Lower leg skin (tissue), 3 donors: ENCODE results near the gene STAU1.

ENCODE experiments used
- POLR2A ChIP-seq, 2 donors: fragments of 450-650 bp; IDR thresholded peaks; one replicate each; pipeline ENCODE4 v1.6.1; 2016 to 2017; ENCODE audit warnings: antibody characterized with exemption in 2 of 2, mild to moderate bottlenecking in 1 of 2, moderate library complexity in 1 of 2
- TF ChIP-seq, protein P1 (sequence below), 3 donors: fragments of 450-650 bp; IDR thresholded peaks; one replicate each; pipeline ENCODE4 v1.5.1; 2016; ENCODE audit warnings: antibody characterized with exemption in 3 of 3, mild to moderate bottlenecking in 3 of 3, moderate library complexity in 2 of 3

DNA sequence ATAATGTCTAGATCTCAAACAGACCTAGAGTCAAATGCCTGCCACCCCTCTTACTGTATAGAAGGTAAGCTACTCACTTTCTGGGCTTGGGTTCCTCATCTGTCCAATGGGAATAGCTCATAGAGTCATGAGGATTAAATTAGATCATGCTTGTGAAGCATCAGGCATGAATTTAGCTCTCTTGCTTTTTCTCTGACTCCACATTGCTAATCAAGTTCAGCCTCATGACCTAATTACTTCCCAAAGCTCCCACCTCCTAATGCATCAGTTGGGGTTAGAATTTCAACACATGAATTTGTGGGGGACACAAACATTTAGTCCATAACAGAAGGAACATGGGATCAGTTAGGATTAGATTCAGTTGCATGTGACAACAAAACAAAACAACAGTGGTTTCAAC, 26.4 kb upstream of the STAU1 start:
- TF ChIP-seq, protein P1, sequence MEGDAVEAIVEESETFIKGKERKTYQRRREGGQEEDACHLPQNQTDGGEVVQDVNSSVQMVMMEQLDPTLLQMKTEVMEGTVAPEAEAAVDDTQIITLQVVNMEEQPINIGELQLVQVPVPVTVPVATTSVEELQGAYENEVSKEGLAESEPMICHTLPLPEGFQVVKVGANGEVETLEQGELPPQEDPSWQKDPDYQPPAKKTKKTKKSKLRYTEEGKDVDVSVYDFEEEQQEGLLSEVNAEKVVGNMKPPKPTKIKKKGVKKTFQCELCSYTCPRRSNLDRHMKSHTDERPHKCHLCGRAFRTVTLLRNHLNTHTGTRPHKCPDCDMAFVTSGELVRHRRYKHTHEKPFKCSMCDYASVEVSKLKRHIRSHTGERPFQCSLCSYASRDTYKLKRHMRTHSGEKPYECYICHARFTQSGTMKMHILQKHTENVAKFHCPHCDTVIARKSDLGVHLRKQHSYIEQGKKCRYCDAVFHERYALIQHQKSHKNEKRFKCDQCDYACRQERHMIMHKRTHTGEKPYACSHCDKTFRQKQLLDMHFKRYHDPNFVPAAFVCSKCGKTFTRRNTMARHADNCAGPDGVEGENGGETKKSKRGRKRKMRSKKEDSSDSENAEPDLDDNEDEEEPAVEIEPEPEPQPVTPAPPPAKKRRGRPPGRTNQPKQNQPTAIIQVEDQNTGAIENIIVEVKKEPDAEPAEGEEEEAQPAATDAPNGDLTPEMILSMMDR (IDR thresholded peaks at IDR 0.05) = no peak
- no peak for TF ChIP-seq POLR2A (IDR thresholded peaks at IDR 0.05)
